Activated CD4-positive, alpha-beta T cell treated with anti-CD3 and anti-CD28 coated beads, Interleukin-2, amount 50 U/mL, for 1 hour (primary cell): ENCODE data around the gene NBAS.
"Not testable (repeated sequence)": the region's sequence is repeated elsewhere in the genome, so short reads cannot be mapped to it uniquely, and the experiment has no call there.

Source experiments
- DNase-seq: peaks from one replicate; pipeline ENCODE4 v3.0.0-alpha.2; 2020

Gene NBAS

GRCh38 chr2:15520346-15520745 lies 40.8 kb downstream of the NBAS start:
- DNase-seq, result no peak

GRCh38 chr2:15518759-15519158 lies 42.4 kb downstream of the NBAS start:
- not testable (repeated sequence) for DNase-seq

- DNase-seq, result no peak
These were observed 43.3 kb downstream of the NBAS start for GRCh38 chr2:15517793-15518192.

GRCh38 chr2:15511686-15512085 lies 49.4 kb downstream of the NBAS start:
- DNase-seq, result no peak

- no peak for DNase-seq
These were observed 50.6 kb downstream of the NBAS start for GRCh38 chr2:15510552-15510951.

- no peak for DNase-seq
These were observed 51.0 kb downstream of the NBAS start for GRCh38 chr2:15510131-15510530.

- DNase-seq, result no peak
These were observed 53.4 kb downstream of the NBAS start for GRCh38 chr2:15507697-15508096.

- no peak for DNase-seq
These were observed 54.1 kb downstream of the NBAS start for GRCh38 chr2:15507061-15507460.

- no peak for DNase-seq
These were observed 54.8 kb downstream of the NBAS start for GRCh38 chr2:15506229-15506819.

GRCh38 chr2:15504882-15505663 lies 56.1 kb downstream of the NBAS start:
- DNase-seq, result no peak

GRCh38 chr2:15499251-15499650 lies 61.9 kb downstream of the NBAS start:
- not testable (repeated sequence) for DNase-seq

- DNase-seq, result no peak
These were observed 62.6 kb downstream of the NBAS start for GRCh38 chr2:15498554-15498953.

GRCh38 chr2:15494877-15495276 lies 66.3 kb downstream of the NBAS start:
- no peak for DNase-seq

- DNase-seq, result no peak
These were observed 68.3 kb downstream of the NBAS start for GRCh38 chr2:15492773-15493325.

- DNase-seq, result no peak
These were observed 74.4 kb downstream of the NBAS start for GRCh38 chr2:15486770-15487169.

- DNase-seq, result no peak
These were observed 75.2 kb downstream of the NBAS start for GRCh38 chr2:15485949-15486348.

- DNase-seq, result no peak
These were observed 80.1 kb downstream of the NBAS start for GRCh38 chr2:15481000-15481399.

- no peak for DNase-seq
These were observed 80.6 kb downstream of the NBAS start for GRCh38 chr2:15480552-15480951.

GRCh38 chr2:15472876-15473275 lies 88.3 kb downstream of the NBAS start:
- no peak for DNase-seq

GRCh38 chr2:15472133-15472532 lies 89.0 kb downstream of the NBAS start:
- no peak for DNase-seq

- DNase-seq, result no peak
These were observed 89.5 kb downstream of the NBAS start for GRCh38 chr2:15471606-15472005.

GRCh38 chr2:15460112-15460620 lies 101.0 kb downstream of the NBAS start:
- no peak for DNase-seq

- DNase-seq, result no peak
These were observed 102.9 kb downstream of the NBAS start for GRCh38 chr2:15458277-15458676.

GRCh38 chr2:15457868-15458267 lies 103.3 kb downstream of the NBAS start:
- DNase-seq, result no peak
